ENCODE measurements around the gene UFD1.

The UFD1 gene

DNA sequence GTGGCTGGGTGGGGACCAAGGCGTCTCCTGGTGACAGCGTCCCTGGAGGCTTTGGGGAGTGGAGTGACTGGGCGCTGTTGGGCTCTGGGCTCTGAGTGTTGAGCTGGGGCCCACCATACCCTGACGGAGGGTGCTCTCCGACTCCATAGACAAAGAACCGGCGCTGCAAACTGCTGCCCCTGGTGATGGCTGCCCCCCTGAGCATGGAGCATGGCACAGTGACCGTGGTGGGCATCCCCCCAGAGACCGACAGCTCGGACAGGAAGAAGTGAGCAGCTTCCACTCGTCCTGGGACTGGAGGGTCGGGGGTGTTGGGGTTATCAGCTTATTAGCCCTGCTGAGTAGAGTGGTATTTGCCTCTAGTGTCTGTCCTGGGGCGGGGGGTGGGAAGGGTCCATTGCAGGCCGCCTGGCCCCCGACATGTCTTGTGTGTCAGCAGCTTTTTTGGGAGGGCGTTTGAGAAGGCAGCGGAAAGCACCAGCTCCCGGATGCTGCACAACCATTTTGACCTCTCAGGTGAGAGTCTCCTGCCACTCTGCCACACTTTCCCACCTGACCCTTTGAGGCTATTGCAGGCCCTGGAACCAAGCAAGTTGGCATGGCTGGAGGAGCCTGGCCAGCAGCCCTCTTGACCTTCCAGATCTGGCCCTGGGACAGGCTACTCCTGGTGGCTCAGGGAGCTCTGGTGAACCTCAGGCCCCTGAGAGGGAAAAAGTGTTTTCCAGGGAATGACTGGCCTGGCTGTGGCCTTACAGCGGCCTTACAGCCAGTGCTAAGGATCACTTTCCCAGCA, 37.6 kb upstream of the UFD1 start:
- no peak for DNase-seq (ENCODE audit: low read depth in 2 of 2)

DNA sequence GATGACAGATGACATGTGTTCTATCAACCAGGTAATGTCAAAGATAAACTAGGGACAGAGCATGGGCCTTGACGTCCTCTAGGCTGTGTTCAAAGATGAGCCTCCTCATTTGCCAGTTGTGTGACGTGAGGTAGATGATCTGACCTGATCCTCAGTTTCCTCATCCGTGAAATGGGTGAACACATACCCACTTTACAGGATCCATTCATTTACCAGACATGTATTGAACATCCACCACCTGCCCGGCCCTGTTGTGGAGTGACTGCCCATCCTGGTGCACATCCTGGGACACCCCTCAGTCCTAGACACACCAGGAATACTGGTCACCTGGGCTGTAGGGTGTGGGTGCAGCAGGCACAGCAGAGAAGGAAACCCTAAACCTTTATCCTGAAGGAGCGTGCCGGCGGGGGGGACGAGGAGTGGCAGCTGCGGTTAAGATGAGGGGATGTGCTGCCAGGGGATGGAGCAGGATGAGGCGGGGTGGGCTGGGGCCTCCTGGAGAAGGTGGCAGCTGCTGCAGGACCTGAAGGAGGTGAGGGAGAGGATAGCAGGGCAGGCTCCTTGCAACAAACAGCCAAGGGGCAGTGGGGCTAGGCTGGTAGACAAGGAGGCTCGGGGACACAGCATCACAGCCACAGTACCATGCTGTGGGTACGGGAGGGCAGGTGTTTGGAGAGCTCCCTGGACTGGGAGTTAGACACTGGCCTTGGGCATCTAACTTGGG, 36.8 kb upstream of the UFD1 start:
- DNase-seq (ENCODE audit: low read depth in 2 of 2), result no peak

DNA sequence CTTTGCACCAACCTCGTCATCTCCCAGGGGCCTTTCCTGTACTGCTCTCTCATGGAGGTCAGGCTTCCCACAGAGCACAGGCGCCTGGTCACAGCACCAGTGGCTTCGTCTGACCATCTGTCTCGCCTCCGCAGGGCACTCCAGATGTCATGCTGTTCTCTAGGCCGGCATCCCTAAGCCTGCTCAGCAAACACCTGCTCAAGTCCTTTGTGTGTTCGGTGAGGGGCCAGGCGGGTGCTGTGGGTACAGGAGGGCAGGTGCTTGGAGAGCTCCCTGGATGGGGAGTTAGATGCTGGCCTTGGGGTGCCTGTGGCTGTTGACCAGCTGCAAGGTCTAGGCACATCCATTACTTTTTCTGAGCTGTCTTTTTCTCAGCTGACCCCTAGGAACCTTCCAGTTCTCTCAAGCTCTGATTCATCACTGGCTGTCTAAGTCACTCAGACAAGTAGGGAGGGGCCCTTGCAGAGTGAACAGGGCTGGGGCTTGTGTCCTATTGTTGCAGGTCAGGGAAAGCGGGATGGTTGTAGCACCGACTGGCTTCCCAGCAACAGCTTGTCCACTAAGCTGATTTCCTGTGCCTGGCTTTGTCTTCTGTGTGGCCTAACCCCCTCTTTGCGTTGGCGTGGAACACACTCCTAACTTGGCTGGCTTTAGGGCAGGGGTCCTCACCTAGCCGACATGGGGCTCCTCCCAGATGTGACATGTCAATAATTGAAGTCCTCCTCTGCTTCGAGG, 36.0 kb upstream of the UFD1 start:
- no peak for DNase-seq (ENCODE audit: low read depth in 2 of 2)

DNA sequence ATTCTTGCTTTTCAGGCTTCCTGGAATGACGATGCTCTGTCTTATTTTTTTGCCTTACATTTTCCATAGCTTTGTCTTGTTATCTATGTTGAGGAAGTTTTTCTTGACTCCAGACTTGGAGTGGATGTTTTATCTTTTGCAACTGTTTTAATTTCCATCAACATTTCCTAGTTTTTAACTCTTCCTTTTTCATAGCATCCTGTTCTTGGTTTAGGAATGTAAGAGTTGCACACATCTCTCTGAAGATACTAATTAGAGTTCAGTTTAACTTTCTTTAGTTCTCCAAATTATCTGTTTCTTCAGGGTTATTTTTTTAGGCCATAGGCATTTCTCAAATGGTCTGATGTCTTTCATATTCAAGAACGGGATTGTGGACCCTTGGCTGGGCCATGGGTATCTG, 34.8 kb upstream of the UFD1 start:
- DNase-seq (ENCODE audit: low read depth in 2 of 2), result no peak

DNA sequence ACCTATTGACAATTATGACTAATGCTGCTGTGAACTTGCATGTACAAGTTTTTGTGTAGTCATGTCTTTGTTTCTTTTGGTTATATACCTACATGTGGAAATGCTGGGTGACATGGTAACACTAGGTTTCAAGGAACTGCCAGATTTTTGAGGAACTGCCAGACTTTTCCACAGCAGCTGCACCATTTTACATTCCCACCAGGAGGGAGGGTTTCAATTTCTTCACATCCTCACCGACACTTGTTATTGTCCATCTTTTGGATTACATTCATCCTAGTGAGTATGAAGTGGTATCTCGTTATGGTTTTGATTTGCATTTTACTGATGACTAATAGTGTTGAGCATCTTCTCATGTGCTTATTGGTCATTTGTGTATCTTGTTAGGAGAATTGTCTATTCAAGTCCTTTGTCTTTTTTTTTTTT, 31.9 kb upstream of the UFD1 start:
- no peak for DNase-seq (ENCODE audit: low read depth in 2 of 2)

DNA sequence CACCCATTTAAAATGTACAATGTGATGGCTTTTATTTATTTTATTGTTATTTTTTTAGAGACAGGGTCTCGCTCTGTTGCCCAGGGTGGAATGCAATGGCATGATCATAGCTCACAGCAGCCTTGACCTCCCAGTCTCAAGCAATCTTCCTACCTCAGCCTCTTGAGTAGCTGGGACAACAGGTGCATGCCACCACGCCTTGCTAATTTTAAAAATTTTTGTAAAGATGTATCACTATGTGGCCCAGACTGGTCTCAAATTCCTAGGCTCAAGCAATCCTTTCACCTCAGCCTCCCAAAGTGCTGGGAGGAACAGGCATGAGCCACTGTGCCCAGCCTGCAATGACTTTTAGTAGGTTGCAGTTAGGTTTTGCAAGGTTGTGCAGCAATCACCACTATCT, 30.9 kb upstream of the UFD1 start:
- no peak for DNase-seq (ENCODE audit: low read depth in 2 of 2)

DNA sequence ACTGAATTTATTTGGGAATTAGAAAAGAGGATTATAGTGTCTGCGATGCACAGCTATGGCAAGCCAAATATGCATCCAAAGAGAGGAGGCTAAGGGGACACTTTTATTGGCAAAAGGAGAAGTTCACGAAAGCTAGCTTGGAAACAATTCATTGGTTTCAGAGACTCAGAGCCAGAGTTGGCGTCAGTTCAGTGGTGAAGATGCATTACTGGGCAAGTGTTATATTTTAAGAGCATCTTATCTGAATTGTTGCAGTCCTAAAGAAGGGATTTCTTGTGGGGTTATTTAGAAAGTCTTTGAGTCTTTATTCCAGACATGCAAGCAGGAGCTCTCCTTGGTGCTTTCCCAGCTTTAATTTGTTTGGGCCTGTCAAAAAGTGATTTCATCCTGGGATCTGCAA, 30.2 kb upstream of the UFD1 start:
- DNase-seq (ENCODE audit: low read depth in 2 of 2), result no peak

DNA sequence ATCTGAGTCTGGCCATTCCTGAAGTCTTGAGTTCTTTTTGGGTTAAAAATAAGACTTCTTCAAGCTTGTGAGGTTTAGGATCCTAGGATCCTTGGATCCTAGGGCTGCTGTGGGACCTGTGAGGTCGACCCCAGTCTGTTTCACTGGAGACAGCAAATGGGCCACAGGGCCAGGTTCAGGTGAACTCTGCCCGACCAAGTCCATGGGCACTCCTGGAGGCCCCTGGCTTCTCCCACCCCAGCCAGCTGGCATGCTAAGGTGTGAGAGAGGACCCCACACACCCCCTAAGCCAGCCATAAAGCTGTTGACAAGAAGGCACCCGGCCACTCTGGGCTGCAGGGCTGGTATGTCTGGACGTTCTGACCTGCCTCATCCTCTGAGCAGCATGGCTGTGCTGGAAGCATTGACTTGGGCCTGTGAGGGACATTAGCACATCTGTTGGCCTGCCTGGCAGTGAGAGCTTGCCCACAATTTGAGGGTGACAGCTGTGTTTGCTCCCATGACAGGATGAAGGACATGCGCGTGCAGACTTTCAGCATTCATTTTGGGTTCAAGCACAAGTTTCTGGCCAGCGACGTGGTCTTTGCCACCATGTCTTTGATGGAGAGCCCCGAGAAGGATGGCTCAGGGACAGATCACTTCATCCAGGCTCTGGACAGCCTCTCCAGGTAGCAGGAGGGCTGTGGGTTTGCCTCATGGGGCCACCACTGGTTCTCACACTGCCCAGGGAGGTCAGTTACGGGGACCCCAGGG, 29.2 kb upstream of the UFD1 start:
- no peak for DNase-seq (ENCODE audit: low read depth in 2 of 2)

DNA sequence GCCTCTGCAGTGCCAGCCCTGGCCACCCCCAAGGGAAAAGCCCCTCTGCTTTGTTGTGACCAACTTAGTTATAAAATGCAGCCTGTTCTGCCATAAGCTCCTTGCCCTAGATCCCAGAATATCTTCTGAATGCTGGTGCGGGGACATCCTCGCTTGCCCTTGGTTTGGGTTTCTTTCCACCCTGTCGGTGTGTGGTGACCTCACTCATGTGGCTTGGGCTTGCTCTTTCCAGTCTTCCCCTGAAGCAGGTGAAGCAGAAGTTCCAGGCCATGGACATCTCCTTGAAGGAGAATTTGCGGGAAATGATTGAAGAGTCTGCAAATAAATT, 28.5 kb upstream of the UFD1 start:
- no peak for DNase-seq (ENCODE audit: low read depth in 2 of 2)

DNA sequence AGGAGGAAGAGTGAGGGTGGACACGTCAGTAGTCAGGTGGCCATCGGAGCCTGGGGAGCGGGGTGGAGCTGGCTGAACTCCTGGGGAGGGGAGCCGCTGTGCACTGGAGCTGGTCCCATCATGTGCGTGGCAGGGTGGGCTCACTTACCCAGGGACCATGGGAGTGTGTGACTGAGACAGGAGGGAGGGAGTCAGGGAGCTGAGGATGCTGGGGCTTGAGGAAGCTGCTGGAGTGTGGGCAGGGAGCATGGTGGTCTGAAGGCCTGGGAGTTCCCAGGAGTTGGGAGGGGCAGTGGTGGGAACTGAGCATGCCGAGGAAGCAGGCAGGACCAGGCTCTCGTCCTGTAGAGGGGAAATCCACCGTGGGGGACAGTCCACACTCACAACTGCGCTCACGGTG, 27.2 kb upstream of the UFD1 start:
- DNase-seq (ENCODE audit: low read depth in 2 of 2), result no peak

DNA sequence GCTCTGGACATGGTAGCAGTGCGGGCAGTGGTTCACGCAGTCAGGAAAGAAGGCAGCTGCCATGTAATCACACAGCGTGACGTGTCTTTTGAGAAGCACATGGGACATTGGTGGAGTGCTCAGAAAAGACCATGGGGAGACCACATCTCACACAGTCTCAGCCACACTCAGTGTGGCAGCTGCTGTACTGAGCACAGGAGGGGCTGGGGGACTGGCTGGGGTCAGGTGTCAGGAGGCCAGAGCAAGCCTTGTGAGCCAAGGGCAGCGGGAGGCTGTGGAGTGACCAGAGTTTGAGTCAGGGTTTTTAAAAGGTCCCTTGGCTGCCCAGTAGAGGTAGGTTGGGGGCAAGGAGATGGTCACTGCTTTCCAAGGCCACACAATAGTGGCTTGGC, 26.7 kb upstream of the UFD1 start:
- no peak for DNase-seq (ENCODE audit: low read depth in 2 of 2)

DNA sequence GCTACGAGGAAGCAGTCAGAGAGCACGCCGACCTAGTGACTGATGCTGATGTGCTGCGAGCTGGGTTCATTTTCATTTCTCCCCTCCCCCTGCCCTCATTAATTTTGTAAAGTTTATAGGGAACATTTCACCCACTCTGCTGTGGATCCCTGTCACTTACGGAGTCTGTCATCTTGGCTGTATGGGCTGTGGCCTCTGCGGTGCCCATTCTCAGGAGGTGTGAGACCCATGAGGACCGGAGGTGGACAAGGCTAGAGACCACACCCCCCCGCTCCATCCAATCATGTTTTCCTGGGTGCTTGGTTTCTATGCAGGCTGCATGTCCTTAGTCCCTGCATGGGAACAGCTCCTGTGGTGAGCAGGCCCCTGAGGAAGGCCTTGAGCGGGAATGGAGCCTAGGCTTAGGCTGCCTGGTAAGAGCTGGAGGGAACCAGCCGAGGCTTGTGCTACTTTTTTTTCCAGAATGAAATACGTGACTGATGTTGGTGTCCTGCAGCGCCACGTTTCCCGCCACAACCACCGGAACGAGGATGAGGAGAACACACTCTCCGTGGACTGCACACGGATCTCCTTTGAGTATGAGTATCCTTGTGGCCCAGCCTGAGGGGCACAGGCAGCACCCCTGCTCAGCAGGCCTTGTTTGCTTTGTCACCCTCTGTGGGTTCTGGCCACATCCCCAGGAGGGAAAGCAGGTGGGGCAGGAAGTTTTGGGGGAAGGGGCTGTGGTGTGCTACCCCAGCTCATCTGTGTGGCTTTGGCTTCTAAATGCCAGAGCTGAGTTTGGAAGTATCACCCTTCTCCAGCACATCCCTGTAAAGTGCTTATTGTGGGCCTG, 26.1 kb upstream of the UFD1 start:
- no peak for DNase-seq (ENCODE audit: low read depth in 2 of 2)

DNA sequence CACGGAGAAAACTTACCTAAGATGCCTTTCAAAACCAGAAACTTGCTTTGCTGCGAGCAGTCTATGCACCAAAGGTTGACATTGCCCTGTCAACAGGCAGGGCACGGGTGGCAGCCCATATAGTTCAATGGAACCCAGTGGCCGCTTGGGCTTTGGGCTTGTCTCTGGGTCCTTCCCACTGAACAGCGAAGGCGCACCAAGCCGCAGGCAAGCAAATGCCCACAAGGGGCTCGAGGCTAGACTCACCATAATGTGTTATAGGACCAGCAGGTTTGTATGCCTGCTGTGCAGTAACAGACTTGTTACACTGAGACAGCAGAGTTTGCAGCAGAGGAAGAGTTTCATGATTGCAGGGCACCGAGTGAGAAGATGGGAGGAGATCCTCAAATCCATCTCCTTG, 24.9 kb upstream of the UFD1 start:
- no peak for DNase-seq (ENCODE audit: low read depth in 2 of 2)

DNA sequence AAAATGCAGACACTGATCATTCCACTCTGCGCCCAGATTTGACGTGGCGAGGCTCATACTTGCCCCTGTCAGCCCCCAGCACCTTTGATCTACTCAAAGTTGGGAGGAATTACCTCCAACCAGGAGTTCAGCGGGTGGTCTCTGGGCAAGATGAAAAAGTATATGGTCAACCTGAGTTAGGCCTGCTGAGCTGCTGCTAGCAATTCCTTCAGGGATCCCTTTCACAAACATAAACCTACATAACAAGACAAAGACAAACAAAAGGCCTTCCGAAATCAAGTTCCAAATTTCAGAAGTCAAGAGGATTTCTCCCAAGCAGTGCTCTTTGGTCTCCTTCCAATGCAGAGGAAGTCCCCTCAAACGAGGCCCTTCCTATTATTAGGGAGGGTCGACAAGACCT, 24.4 kb upstream of the UFD1 start:
- no peak for DNase-seq (ENCODE audit: low read depth in 2 of 2)

DNA sequence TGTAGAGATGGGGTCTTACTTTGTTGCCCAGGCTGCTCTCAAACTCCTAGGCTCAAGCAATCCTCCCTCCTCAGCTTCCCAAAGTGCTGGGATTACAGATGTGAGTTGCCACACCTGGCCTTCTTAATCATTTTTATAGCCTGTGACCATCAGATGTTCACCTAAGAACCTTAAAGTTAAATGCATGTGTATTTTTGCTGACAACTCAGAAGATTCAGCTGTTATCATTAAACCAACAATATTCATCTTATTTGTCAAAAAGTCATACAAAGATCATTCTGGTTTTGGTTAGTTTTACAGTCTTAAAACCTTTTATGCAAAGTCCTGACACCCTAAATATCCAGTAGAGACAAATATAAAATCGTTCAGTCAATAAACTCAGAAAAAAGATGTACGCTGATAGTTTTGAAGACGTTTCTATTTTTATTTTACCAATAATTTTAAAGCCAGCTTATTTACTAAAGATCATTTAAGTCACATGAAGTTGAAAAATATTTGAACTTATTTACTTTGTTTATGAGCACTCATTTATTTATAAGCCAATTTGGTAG, 23.0 kb upstream of the UFD1 start:
- no peak for DNase-seq (ENCODE audit: low read depth in 2 of 2)

DNA sequence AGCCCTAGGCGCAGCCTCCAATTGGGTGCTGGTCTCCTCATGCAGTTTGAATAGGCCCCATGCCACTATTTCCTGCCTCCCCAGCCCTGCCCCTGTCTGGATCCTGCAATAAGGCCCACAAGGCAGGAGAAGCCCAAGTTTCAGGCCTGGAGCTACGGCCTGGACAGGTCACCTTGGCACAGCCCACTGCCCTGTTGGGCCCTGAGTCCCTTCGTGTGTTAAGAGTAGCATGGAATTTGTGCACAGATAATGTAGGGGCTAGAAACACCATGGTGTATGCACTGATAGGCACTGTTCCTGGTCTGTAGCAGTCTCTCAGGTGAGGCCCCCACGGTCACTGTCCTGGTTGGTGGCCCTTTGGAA, 20.9 kb upstream of the UFD1 start:
- no peak for DNase-seq (ENCODE audit: low read depth in 2 of 2)

DNA sequence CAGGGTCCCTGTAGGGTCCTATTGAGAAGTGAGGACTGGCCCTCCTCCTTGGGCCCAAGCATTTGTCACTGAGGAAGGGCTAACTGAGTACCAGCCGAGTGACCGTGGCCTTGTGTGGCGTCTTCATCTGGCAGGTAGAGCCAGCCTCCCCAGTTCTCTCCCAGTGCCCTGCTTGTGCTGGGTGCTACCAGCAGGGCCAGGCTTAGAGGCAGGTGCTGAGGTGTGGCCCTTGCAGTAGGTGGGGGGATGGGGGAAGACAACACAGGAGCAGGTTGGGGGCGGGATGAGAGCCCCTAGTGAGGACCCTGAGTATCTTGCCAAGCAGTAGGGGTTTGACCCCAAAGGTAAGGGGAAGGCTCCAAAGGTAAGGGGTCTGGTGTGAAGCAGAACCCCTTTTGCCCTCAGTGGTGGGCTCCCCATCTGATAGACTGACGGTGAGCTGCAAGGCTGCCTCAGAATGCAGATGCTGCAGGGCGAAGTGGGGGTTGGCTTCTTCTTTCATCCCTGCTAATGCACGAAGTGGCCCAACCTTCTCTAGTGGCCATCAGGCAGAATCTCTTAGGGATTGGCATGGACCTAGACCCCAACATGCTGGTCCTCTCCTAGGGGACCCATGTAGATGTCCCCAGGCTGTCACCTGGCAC, 20.4 kb upstream of the UFD1 start:
- DNase-seq (ENCODE audit: low read depth in 2 of 2), result no peak

DNA sequence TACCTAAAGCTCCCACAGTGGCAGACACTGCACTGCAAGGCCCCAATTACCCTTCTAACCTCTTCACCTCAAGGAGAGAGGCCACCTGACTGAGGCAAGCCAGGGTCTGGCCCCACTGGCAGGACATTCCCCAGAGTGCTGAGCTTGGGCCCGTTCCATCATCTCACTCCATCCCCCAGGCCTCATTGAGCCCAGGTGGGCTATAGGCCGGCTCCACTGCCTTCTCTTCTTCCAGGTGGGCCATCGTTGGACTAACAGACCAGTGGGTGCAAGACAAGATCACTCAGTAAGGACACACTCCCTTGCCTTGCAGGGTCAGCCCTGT, 19.8 kb upstream of the UFD1 start:
- no peak for DNase-seq (ENCODE audit: low read depth in 2 of 2)

DNA sequence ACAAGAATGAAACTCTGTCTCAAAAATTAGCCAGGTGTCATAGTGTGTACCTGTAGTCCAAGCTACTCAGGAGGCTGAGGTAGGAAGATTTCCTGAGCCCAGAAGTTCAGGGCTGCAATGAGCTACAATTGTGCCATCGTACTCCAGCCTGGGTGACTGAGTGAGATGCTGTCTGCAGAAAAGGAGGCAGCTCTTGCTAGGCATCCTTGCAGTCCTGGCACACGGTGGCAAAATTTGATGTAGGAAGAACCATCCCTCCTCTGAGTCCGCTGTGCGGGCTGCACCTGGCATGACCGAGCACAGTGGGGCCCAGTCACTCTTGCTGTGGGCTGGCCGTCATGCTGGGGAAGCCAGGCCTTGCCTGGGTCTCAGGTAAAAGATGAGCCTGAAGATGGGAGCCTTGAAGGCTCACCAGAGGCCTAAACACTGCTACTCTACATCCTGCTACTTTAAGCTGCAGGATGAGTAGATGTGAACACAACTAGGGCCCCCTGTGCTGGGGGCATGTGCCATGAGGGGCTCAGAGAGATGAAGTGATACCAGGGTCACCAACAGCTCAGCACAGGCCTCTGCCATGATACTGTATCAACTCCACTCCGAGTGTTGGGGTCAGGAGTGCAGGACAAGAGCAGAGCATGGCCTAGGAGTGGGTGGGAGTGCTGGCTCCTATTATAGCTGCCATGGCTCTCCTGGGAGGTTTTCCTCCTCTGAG, 19.3 kb upstream of the UFD1 start:
- no peak for DNase-seq (ENCODE audit: low read depth in 2 of 2)

DNA sequence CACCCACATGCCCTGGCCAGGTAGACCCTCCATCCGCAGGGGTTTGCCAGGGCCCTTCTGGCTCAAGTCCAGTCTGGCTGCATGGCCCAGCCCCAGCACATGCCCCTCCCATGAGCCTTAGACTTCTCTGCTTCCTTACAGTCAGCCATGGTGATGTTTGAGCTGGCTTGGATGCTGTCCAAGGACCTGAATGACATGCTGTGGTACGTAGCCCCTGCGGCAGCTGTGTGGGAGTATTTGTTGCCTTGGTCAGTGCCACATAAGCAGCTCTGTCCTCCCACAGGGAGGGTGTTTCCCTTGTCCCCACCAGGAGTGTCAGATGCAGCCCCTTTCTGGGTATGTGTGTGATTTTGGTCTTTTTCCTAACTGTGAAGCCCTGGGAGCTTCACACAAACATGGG, 18.3 kb upstream of the UFD1 start:
- no peak for DNase-seq (ENCODE audit: low read depth in 2 of 2)

All from stimulated activated CD4-positive, alpha-beta T cell treated with anti-CD3 and anti-CD28 coated beads, Interleukin-1b, Interleukin-23, amount 100 ng/mL, for 4 hours (primary cell).